GM18867 (cell line): Measurements from ENCODE around the gene RGP1.

Source experiments
- ATAC-seq: cut with Tn5 transposase; IDR thresholded peaks from one replicate; pipeline ENCODE4 v1.9.1; 2021; ENCODE audit warnings: mild to moderate bottlenecking, moderate library complexity; ENCODE audit not compliant: unreplicated experiment

RGP1 gene

DNA sequence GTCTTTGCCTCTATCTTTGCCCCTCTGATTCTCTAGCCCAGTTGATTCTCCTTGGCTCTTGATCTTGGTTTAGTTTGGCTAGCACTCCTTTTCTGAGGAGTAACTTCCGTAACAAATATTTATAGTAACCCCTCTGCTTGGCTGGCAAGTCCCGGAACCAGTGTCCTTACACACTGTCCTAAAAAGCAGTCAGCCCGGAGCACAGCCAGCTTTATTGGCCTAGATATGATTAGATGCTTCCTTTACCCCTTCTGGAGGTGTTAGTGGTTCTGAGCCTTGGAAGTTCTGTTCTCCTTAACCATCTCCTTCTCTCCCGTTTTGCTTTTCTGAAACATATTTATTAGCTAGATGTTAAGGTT, 22.0 kb downstream of the RGP1 start:
- no peak for ATAC-seq

DNA sequence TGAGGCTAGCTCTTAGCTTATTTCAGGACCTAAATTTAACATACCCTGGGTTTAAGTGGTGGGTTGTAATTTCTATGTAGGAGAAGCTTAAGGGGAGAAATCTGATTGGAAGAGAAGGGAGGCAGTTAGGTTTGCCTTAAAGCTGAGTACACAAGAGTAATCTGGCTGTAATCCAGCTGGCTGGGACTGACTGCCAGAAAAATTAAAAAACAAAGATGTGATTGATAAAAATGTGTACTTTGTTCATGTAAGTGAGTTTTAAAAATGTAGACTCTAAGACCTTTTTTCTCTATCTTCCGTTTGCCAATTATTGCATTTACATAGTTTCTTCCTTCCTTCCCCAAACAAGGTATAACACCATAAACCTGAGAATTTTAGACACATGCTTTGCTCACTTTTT, 22.4 kb downstream of the RGP1 start:
- no peak for ATAC-seq

DNA sequence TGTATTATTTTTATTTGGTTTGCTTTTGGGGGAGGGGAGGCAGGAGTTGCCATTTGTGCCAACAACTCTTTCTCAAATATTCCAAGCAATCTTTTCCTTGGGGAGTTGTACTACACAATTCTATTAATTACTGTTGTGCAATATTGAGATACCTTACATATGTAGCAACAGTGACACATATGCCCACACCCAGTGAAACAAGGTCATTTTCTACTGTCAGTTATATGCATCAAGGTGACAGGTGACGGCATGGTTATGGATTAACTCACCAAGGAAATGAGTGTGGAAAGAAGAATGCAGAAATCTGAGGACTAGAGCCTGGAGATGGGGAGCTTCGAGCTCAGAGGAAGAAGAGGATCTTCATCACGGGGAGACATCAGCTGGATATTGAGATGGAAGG, 22.9 kb downstream of the RGP1 start:
- ATAC-seq, result no peak

DNA sequence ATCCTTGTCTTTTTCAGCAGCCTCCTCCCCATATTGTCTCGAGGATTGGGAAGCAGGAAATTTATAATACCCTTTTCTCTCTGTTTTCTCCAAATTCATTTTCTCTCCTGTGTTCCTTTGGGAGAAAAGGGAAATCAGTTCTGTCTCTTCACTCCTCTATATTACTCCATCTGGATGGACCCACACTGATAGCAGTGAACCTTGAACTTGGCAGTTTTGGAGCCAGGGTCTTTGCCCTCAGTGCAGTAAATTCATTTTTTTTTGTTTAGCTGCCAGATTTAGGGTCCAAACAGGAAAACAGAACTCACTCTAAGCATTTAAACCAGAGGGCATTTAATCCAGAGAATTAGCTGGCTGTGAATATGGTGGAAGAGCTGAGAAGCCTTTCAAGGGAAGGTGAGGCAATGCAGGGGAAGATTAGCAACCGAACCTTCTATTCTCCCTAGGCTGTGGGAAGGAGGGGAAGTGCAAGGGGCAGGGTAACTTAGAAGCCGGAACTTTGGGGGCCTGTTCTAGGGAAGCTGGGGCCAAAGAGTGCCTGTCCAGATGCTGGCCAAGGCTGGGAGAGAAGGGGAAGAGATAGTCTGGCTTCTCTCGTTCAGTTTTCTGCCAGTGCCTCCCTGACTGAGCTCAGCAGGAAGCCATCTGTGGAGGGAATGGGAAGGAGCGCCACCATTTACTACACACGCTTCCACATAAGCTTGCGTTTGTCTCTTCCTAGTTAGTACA, 26.0 kb downstream of the RGP1 start:
- no peak for ATAC-seq

DNA sequence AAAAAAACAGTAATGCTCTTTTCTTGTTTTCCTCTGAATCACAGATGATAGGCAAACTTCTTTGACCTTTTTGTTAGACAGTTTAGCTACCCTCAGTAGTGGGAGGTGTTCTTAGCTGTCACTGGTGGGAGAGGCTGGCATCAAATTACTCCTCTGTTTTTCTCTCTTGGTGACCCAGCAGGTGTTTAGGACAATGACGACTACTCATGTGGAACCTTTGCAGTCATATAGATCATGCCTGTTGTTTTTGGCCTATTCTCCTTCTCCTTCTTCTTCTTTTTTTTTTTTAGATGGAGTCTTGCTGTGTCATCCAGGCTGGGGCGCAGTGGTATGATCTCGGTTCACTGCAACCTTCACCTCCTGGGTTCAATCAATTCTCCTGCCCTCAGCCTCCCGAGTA, 26.9 kb downstream of the RGP1 start:
- ATAC-seq, result no peak

DNA sequence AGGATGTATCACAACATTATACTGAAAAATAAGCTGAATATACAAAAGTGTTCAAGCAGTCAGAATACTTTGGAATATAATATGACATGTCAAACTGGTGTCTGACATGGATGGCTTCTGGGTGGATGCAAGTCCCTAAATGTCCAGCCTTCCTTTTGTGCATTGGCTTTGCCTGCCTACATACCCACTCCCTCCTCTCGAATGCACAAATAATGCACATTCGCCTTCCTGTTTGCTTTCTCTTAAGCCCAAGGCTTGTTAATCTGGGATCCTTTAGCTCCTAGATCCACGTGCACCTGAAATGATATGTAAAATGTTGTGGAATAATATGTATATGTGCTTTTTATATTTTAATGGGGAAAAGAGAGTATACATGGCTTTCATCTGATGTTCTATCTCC, 29.4 kb downstream of the RGP1 start:
- ATAC-seq, result no peak

DNA sequence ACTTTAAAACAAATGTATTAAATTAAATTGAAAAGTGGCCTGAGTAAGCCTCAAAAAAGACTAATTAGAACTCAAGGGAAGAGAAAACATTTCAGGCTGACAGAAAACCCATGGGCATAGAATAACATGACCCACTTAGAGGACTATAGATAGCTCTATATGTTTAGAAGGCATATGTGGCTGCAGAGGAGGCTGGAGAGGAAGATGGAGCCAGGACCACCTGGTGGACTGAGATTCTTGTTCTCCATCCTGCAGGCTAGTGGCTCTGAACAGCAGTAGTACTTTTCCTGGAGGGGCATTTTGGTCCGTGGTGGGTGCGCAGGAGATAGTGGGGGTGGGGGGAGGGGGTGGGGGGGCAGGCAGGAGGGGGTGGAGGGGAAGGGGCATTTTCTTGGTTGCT, 32.0 kb downstream of the RGP1 start:
- ATAC-seq, result no peak

DNA sequence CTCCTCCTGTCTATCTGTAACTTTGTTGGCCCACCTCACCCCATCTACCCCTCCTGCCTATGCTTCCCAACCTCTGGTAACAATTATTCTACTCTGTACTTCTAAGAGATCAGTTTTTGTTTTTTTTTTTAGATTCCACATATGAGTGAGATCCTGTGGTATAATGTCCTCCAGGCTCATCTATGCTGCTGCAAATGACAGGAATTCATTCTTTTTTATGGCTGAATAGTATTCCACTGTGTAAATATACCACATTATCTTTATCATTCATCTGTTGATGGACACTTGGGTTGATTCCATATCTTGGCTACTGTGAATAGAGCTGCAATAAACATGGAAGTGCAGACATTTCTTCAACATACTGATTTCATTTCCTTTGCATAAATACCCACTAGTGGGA, 34.3 kb downstream of the RGP1 start:
- ATAC-seq, result no peak

DNA sequence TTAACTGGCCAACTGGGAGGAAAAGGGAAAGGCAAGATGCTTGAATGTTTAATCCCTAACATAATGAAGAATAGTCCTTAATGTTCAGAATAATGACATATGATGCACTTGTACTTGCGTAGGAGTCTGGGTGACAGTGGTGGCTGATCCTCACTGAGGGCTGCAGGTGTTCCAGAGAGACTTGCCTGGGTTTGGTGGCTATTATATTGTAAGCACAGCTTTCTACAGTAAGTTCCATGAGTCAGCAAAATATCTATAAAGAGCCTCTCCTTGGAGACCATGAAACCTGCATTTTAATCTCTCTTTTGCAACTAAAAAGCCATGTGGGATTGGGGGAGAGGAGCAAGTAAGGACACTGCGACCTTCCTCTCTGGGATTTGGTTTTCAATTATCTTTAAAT, 40.5 kb downstream of the RGP1 start:
- ATAC-seq, result no peak

DNA sequence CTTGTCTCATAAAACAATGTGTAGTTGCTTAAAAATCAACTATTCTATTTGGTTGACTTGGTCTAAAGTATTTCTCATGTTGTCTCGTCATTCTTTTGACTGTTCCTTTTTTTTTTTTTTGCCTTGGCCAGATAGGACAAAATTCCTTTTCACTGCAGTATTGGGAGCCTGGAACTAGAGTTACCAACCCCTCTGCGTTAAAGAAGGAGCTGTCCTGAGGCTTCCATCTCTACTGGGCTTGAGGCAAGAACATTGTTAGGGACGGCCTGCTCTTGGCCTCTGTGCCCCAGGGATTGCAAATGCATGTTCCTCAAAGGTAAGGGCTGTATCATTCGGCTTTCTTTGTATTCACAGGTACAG, 40.9 kb downstream of the RGP1 start:
- no peak for ATAC-seq

DNA sequence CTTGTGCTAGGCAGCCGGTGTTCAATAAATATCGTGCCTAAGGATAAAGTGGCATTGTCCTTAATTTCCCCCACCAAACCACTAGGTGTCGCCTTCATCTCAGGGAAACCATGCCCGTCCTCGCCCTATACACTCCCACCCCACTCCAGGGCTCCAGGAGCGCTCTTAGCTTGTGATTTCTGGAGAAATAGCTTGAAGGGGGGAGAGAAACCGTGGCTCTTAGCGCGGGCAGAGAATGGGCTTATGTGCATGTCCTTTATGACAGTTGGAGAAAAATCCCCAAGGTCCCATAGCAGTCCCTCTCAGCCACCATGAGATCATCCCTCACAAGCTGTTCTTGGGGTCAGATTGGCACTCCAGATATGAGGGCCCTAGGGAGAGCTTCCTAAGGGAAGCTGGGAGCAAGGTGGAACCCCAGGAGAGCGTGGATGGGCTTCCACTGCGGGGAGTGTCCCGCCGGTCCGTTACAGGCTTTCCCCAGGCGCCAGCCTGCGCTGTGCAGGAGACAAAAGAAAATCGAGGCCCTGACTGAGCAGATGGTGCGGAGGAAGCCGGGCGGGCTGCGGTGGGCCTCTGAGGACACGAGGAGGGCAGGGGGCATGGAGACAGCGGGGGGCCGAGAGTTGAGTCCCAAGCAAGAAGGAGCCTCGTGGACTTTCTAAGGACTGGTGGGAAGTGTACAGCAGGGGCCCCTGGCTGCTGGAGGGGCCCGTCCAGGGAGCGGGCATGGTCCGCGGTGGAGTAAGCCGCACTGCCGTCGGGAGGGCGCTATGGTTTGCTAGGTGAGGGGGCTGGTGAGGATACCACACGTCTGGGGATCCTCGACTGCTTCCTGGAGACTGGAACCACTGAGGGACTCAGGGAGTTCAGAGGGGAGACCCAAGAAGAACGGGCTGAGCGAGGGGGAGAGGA, 41.6 kb downstream of the RGP1 start:
- no peak for ATAC-seq

DNA sequence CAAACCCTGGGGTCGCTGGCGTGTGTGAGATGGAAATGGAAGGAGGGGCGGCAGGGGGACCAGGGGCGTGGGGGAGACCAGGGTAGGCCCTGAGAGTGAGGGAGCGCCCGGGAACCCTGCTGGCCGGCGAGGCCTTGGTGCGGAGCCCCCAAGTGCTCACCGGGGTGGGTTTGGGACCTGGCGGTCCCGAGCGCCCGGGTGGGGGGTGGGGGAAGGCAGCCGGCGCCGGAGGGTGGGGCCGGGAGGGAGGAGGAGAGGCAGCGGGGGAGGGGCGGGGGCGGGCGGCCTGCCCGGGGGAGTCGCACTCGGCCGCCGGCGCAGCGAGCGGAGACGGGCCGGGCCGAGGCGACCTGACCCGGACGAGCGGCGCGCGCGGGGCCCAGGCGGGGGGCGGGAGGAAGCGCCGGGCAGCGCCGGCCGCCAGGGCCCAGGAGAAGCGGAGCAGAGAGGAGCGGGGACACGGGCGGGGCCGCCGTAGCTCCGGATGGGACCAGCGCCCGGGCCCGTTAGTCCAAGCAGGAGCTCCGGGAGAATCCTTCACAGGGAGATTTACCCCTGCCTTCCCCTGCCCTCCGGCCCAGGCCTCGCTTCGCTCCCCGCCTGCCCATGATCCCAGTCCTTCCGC, 42.3 kb downstream of the RGP1 start, which contains the start of gene NPR2:
Gene NPR2, plus strand, starts transcription at position 295 of the 625 bp plus-strand sequence. CDS start 818 bp downstream, outside the sequence.
- ATAC-seq, result no peak

DNA sequence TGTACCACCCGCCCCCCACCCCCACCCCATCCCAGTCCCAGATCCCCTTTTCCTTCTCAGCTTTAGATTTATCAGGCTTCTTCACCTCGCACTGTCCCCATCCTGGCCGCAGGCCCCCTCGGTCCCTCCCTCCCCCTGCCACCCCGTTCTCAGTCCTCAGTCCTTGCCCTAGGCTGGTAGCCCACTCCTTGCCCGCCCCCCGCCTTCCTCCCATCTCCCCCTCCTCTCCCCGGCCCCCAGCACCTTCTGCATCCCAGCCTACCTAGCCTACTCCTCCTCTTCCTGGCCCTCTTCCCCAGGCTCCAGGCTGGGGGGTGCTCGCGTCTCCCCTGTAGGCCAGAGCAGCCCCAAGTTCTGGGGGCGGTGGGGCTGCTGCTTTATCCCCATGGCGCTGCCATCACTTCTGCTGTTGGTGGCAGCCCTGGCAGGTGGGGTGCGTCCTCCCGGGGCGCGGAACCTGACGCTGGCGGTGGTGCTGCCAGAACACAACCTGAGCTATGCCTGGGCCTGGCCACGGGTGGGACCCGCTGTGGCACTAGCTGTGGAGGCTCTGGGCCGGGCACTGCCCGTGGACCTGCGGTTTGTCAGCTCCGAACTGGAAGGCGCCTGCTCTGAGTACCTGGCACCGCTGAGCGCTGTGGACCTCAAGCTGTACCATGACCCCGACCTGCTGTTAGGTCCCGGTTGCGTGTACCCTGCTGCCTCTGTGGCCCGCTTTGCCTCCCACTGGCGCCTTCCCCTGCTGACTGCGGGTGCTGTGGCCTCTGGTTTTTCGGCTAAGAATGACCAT, 43.1 kb downstream of the RGP1 start:
- ATAC-seq, result no peak

DNA sequence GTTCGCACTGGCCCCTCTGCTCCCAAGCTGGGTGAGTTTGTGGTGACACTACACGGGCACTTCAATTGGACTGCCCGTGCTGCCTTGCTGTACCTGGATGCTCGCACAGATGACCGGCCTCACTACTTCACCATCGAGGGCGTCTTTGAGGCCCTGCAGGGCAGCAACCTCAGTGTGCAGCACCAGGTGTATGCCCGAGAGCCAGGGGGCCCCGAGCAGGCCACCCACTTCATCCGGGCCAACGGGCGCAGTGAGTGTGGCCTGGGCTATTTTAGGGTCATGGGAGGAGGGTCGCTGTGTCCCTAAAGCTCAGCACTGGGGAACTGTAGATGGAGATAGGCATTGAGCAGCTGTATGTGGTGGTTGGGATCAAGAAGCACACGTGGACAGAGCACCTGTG, 43.7 kb downstream of the RGP1 start:
- no peak for ATAC-seq

DNA sequence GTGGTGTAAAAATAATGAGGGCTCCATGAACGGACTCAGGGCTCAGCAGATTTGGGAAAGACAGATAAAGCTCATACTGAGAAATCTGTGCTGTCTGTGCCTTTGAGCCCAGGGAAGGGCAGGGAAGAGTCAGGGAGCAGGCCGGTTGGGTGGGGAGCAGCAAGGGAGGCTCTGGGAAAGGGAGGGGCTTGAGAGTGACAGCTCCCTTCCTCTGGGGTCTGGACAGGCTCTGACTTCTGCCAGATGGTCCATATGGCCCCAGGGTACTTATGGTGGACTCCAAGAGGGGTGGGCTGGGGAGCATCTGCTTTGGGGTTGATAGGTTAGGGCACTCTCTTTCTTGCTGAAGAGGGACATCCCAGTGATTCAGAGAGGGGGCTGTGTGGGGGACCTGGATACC, 44.4 kb downstream of the RGP1 start:
- no peak for ATAC-seq

DNA sequence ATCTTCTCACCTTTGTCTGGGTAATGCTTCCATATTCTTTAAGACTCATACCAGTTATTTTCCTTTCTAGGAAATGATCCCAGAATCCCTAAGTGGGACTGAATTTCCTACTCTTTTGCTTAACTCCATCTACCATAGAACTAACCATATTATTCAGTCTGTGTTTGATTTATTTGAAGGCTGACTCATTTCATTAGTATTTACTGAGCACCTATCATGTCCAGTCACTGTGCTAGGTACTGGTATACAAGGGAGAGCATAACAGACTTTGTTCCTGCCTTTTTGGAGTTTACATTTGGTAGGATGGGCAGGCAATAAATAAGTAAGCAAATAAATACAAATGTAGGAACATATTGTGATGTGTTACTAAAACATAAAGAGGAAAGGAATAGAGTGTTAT, 46.6 kb downstream of the RGP1 start:
- no peak for ATAC-seq

DNA sequence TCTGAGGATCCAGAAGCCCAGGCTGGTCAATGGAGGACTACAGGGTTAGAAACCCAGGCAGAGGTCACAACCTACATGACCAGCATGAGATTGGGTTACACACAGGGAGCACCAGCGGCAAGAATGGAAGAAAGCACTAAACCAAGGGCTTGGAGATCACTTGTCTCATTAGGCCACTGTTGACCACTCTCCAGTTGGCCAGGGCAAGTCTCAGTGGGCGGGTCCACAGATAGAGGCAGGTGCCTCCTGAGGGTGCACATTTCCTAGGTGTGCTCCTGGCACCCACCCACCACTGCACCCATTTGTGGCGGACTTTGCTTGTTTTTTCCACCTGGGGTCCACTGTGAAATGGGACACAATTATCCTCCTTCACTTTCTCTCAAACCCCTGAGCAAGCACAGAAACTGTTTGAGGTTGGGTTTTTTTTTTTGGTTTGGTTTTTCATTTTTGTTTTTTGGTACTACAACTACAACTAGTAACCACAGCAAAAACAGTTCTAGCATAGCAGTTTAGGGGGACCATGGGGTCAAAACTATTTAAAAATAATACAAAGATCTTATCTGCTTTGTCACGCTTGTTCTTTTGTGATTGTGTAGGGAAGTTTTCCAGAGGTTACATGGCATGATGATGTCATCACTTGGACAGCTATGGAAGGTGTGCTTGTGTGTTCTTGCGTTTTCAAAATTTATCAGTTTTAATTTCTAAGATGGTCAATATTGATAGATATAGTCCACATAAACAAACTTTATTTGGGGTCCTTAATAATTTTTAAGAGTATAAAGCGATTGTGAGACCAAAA, 48.4 kb downstream of the RGP1 start:
- no peak for ATAC-seq

DNA sequence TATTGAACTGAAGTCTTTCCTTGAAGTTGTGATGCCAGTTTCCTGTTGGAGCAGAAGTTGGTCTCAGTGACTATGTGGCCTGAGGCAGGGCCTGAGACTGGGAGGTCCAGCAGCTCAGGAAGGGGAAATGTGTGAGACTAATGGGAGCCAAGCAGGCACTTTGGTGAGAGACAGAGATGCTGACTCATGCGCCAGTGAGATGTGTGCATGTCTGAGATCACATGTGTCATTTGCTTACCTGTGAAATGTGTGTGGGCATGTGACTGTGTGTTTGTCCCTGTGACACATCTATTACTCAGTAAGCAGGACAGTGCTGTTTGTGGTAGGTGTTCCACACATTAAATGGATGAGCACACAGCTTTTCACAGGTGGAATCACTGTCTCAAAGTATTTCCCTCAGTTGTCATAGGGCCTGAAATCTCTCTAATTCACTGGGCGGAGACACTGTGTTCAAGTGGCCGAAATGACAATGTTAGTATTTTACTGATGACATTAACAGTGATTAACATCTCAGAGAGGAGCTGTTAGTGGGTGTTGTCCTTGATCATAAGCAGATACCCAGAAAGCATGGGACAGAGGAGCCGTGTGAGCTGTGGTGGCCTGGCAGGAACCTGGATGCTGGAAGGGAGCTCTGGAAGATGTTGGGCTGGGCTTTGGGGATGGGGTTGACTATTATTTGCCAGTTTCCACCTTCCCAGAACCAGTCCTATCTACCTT, 49.7 kb downstream of the RGP1 start:
- no peak for ATAC-seq

DNA sequence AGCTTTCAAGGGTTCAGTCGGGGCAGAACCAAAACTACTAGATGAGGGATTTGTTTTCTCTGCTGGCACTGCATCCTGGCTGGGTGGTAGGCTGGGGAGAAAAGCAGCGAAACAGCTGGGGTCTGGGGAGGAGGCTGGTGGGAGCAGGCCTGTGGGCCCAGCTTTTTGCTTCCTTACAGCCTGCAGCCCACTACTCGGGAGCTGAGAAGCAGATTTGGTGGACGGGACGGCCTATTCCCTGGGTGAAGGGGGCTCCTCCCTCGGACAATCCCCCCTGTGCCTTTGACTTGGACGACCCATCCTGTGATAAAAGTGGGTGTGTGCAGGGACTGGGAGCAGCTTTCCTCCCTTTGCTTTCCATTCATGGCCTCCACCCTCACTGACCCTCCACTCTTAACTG, 51.4 kb downstream of the RGP1 start:
- no peak for ATAC-seq
